Left ventricle myocardium inferior (tissue), 1 donor: ENCODE data around the gene SIK3. TPM values are rescaled to one million over a fixed set of nuclear protein-coding genes. Genes with fewer than 3 reads are reported as not detected.

ENCODE experiments used
- DNase-seq: peaks from one replicate; pipeline ENCODE4 v3.0.0-alpha.2; 2020
- H3K27ac ChIP-seq: fragments of 200-600 bp; replicated peaks from 2 replicates; pipeline ENCODE4 v1.8.0; 2021
- H3K27me3 ChIP-seq: fragments of 200-600 bp; 2 replicates; pipeline ENCODE4 v1.8.0; 2021; ENCODE audit warnings: low read depth
- H3K36me3 ChIP-seq: fragments of 200-600 bp; 2 replicates; pipeline ENCODE4 v1.8.0; 2021
- H3K4me1 ChIP-seq: fragments of 200-600 bp; 2 replicates; pipeline ENCODE4 v1.8.0; 2021
- H3K4me3 ChIP-seq: fragments of 200-600 bp; 2 replicates; pipeline ENCODE4 v1.8.0; 2021; ENCODE audit warnings: mild to moderate bottlenecking, moderate library complexity
- H3K9me3 ChIP-seq: fragments of 200-600 bp; replicated peaks from 2 replicates; pipeline ENCODE4 v1.8.0; 2021
- intact Hi-C: fragments of 100-400 bp; cut with micrococcal nuclease; formaldehyde crosslinking; loops from one replicate; pipeline ENCODE4 v1.11.0; 2022
- total RNA-seq: library from RNA; stranded (reverse); fragmentation: NEBNext Ultra II Directional; extraction: Animal tissue kit (Norgen Biotek cat#: 25700); gene quantifications from one replicate; pipeline ENCODE4 v1.2.1, GENCODE V29; 2021
- TF ChIP-seq, protein P1 (sequence below): fragments of 200-600 bp; IDR thresholded peaks from 2 replicates; pipeline ENCODE4 v1.8.0; 2021; ENCODE audit warnings: antibody characterized with exemption, mild to moderate bottlenecking, borderline replicate concordance
- donor health status: DM: no; HTN: yes; CAD: no; lungs with severe emphysema.

Gene SIK3
- total RNA-seq, 1 donor from 2014 or later = 36.3 TPM

DNA sequence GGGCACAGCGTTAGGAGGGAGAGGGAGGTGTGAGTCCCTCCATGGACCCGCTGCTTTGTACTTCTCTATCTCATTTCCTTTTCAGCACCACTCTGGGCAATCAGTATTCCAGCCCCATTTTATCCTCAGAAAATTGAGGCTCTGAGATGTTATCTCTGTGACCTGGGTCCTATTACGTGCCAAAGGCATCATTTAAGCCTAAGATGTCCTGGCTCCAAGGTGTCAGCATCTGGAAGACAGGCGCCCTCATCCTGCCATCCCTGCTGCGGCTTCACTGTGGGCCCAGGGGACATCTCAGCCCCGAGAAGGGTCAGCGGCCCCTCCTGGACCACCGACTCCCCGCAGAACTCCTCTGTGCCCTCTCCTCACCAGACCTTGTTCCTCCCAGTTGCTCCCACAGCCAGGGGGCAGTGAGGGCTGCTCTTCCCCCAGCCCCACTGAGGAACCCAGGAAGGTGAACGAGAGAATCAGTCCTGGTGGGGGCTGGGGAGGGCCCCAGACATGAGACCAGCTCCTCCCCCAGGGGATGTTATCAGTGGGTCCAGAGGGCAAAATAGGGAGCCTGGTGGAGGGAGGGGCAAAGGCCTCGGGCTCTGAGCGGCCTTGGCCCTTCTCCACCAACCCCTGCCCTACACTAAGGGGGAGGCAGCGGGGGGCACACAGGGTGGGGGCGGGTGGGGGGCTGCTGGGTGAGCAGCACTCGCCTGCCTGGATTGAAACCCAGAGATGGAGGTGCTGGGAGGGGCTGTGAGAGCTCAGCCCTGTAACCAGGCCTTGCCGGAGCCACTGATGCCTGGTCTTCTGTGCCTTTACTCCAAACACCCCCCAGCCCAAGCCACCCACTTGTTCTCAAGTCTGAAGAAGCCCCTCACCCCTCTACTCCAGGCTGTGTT, 269.4 kb downstream of the SIK3 start:
- Histone ChIP-seq H3K9me3 (no peaks in the 10 kb centered on the region), H3K27me3 (no peaks in the 10 kb centered on the region), H3K27ac (no peak overlapping the region), H3K4me3 (no peak overlapping the region), H3K4me1 (no peaks in the 10 kb centered on the region), H3K36me3 (no peaks in the 10 kb centered on the region)
- TF ChIP-seq, protein P1, sequence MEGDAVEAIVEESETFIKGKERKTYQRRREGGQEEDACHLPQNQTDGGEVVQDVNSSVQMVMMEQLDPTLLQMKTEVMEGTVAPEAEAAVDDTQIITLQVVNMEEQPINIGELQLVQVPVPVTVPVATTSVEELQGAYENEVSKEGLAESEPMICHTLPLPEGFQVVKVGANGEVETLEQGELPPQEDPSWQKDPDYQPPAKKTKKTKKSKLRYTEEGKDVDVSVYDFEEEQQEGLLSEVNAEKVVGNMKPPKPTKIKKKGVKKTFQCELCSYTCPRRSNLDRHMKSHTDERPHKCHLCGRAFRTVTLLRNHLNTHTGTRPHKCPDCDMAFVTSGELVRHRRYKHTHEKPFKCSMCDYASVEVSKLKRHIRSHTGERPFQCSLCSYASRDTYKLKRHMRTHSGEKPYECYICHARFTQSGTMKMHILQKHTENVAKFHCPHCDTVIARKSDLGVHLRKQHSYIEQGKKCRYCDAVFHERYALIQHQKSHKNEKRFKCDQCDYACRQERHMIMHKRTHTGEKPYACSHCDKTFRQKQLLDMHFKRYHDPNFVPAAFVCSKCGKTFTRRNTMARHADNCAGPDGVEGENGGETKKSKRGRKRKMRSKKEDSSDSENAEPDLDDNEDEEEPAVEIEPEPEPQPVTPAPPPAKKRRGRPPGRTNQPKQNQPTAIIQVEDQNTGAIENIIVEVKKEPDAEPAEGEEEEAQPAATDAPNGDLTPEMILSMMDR = no peak
- no peak for DNase-seq
- intact Hi-C loops = no loop called here

DNA sequence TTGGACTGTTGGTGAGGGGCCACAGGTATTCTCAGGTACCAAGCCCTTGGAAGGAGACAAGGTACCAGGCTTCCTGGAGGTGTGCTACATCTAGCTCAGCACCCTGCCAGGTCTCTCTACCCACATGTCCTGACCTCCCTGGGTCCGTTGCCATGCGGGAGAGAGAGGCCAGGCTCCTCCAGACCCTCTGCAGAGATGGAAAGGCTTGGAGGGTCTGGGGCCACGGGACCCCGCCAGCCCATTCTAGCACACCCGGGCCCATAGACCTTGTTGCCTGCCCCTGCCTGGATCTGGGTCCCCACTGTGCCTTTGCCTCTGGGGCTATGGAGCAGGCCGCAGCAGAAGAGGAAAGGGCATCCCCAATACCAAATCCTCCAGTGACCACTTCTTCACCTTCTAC, 270.8 kb downstream of the SIK3 start:
- no peak overlapping the region for H3K27ac ChIP-seq
- no peak overlapping the region for H3K4me3 ChIP-seq
- no peaks in the 10 kb centered on the region for H3K36me3 ChIP-seq
- no peak for DNase-seq
- no peaks in the 10 kb centered on the region for H3K4me1 ChIP-seq
- TF ChIP-seq, protein P1 = no peak
- H3K9me3 ChIP-seq = no peaks in the 10 kb centered on the region
- intact Hi-C loops = no loop called here
- H3K27me3 ChIP-seq = no peaks in the 10 kb centered on the region

DNA sequence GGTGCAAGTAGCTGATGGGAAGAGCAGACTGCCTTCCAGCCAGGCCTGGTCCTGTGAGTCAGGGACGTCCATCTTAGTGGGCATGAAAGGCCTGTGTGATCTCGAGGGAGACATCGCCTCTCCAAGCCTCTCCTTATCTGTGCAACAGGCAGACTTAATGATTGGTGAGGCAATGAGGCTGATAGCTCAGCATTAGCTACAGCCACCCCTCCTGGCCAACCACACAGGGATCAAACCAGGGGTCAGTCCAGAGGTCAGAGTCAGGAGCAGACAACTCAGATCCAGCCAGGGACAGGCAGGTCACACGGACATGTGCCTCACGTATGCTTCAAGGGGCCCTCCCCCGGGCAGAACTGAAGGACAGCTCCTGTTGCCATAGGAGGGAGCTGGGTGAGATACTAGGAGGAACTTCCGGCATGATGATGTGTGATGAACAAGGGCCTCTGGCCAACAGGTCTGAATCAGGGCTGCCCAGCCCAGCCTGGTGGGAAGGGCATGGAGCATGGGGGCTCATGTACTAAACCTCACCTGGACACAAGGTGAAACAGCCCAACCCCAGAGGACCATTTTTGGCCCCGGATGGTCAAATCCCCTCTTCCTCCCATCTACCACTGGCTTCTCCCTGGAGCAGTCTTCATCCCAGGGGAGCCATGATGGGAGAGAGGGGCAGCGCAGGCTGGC, 271.3 kb downstream of the SIK3 start:
- no peak overlapping the region for H3K27ac ChIP-seq
- DNase-seq = no peak
- no peaks in the 10 kb centered on the region for H3K4me1 ChIP-seq
- no peak overlapping the region for H3K4me3 ChIP-seq
- no peaks in the 10 kb centered on the region for H3K27me3 ChIP-seq
- TF ChIP-seq, protein P1 = no peak
- intact Hi-C loops = no loop called here
- no peaks in the 10 kb centered on the region for H3K36me3 ChIP-seq
- no peaks in the 10 kb centered on the region for H3K9me3 ChIP-seq

DNA sequence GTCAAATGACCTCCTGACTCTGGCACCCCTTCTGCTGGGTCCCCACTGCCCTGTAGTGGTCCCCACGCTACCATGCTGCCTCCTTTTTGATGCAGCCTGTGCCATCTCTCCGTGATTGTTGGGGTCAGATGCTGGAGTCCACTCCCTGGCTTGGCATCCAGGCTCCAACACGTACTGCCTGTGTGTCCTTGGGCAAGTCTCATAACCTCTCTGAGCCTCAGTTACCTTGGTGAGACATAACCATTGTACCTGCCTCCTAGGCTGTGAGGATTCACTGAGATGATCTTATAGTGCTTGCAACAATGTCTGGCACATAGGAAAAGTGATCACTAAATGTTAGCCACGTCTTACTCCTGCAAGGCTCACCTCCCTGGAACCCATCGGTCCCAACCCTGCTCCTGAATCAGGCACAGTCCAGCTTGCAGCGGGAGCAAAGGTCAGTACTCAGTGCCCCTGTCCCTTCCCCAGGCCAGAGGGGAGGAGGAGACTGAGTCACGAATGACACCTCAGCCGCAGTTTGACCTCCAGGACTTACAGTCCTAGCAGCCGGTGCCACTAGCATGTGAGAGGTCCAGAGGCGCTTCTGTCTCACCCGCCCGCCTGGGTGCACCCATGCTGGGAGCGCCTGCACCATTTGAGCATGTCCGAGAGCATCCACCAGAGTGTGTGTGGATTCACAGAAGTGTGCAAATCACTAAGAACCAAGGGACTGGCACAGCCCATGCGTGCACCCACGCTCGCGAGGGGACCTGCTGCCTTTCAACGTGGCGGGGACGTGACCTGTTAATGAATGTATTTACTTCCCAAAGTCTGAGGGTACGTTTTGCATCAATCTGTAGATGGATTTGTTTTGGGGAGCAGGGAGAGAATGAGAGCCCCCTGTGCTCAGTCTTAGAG, 272.1 kb downstream of the SIK3 start:
- TF ChIP-seq, protein P1 = no peak
- Histone ChIP-seq H3K9me3 (no peaks in the 10 kb centered on the region), H3K27ac (no peak overlapping the region), H3K36me3 (no peaks in the 10 kb centered on the region), H3K27me3 (no peaks in the 10 kb centered on the region), H3K4me3 (no peak overlapping the region), H3K4me1 (no peaks in the 10 kb centered on the region)
- intact Hi-C loops = no loop called here
- no peak for DNase-seq

DNA sequence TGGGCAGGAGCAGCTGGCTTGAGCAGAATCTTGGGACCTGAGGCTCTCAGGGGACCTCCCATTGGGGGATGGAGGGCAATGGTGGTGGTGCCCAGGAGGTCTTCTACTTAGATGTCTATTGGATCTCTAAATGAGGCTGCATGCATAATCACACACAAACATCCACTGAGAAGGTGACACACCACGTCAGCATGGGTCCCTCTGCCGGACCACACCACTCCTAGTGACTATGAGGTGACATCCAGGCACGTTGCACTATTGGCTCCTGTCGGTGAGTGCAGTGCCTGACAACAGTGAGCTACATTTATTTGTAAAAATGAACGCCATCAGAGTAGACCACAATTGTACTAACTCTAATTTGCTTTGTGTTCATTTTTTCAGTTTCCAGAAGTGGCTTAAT, 272.8 kb downstream of the SIK3 start:
- H3K36me3 ChIP-seq = no peaks in the 10 kb centered on the region
- no peaks in the 10 kb centered on the region for H3K27me3 ChIP-seq
- H3K9me3 ChIP-seq = no peaks in the 10 kb centered on the region
- no peak for DNase-seq
- no peak overlapping the region for H3K4me3 ChIP-seq
- H3K27ac ChIP-seq = no peak overlapping the region
- TF ChIP-seq, protein P1 = no peak
- intact Hi-C loops = no loop called here
- no peaks in the 10 kb centered on the region for H3K4me1 ChIP-seq
